Measurements from ENCODE around the gene PTPRD.
"Not testable (repeated sequence)": the region's sequence is repeated elsewhere in the genome, so short reads cannot be mapped to it uniquely, and the experiment has no call there.

Gene PTPRD

GRCh38 chr9:9498128-9498527 is 1114.7 kb downstream of the PTPRD start:
- no peak for DNase-seq (ENCODE audit: low read depth in 2 of 2)

GRCh38 chr9:9494336-9494735 is 1118.5 kb downstream of the PTPRD start:
- no peak for DNase-seq (ENCODE audit: low read depth in 2 of 2)

- no peak for DNase-seq (ENCODE audit: low read depth in 2 of 2)
These were observed 1120.3 kb downstream of the PTPRD start for GRCh38 chr9:9492506-9492905.

- DNase-seq (ENCODE audit: low read depth in 2 of 2): no peak
These were observed 1123.6 kb downstream of the PTPRD start for GRCh38 chr9:9489183-9489582.

GRCh38 chr9:9483175-9483574 is 1129.6 kb downstream of the PTPRD start:
- no peak for DNase-seq (ENCODE audit: low read depth in 2 of 2)

GRCh38 chr9:9478741-9479140 is 1134.1 kb downstream of the PTPRD start:
- no peak for DNase-seq (ENCODE audit: low read depth in 2 of 2)

- DNase-seq (ENCODE audit: low read depth in 2 of 2): no peak
These were observed 1143.5 kb downstream of the PTPRD start for GRCh38 chr9:9469271-9469670.

- DNase-seq (ENCODE audit: low read depth in 2 of 2): not testable (repeated sequence)
These were observed 1170.9 kb downstream of the PTPRD start for GRCh38 chr9:9441874-9442273.

- DNase-seq (ENCODE audit: low read depth in 2 of 2): no peak
These were observed 1175.2 kb downstream of the PTPRD start for GRCh38 chr9:9437641-9438040.

- DNase-seq (ENCODE audit: low read depth in 2 of 2): not testable (repeated sequence)
These were observed 1186.3 kb downstream of the PTPRD start for GRCh38 chr9:9426454-9426853.

GRCh38 chr9:9412241-9412640 is 1200.6 kb downstream of the PTPRD start:
- DNase-seq (ENCODE audit: low read depth in 2 of 2): no peak

GRCh38 chr9:9410736-9411135 is 1202.1 kb downstream of the PTPRD start:
- DNase-seq (ENCODE audit: low read depth in 2 of 2): no peak

GRCh38 chr9:9399982-9400381 is 1212.8 kb downstream of the PTPRD start:
- DNase-seq (ENCODE audit: low read depth in 2 of 2): no peak

GRCh38 chr9:9396518-9396917 is 1216.3 kb downstream of the PTPRD start:
- no peak for DNase-seq (ENCODE audit: low read depth in 2 of 2)

GRCh38 chr9:9395539-9395938 is 1217.3 kb downstream of the PTPRD start:
- no peak for DNase-seq (ENCODE audit: low read depth in 2 of 2)

- no peak for DNase-seq (ENCODE audit: low read depth in 2 of 2)
These were observed 1220.0 kb downstream of the PTPRD start for GRCh38 chr9:9392755-9393154.

- no peak for DNase-seq (ENCODE audit: low read depth in 2 of 2)
These were observed 1222.9 kb downstream of the PTPRD start for GRCh38 chr9:9389904-9390303.

- no peak for DNase-seq (ENCODE audit: low read depth in 2 of 2)
These were observed 1225.2 kb downstream of the PTPRD start for GRCh38 chr9:9387511-9388115.

- no peak for DNase-seq (ENCODE audit: low read depth in 2 of 2)
These were observed 1250.5 kb downstream of the PTPRD start for GRCh38 chr9:9362332-9362731.

- DNase-seq (ENCODE audit: low read depth in 2 of 2): no peak
These were observed 1259.8 kb downstream of the PTPRD start for GRCh38 chr9:9352877-9353481.

- no peak for DNase-seq (ENCODE audit: low read depth in 2 of 2)
These were observed 1271.6 kb downstream of the PTPRD start for GRCh38 chr9:9341203-9341602.

- no peak for DNase-seq (ENCODE audit: low read depth in 2 of 2)
These were observed 1275.7 kb downstream of the PTPRD start for GRCh38 chr9:9337129-9337528.

GRCh38 chr9:9326749-9327148 is 1286.1 kb downstream of the PTPRD start:
- DNase-seq (ENCODE audit: low read depth in 2 of 2): no peak

GRCh38 chr9:9319007-9319406 is 1293.8 kb downstream of the PTPRD start:
- DNase-seq (ENCODE audit: low read depth in 2 of 2): no peak

All from activated CD8-positive, alpha-beta memory T cell treated with anti-CD3 and anti-CD28 coated beads for 4 hours (primary cell).